GM12878 (cell line): Measurements from ENCODE around the gene LRIT1. TPM values are rescaled to one million over a fixed set of nuclear protein-coding genes. Genes with fewer than 3 reads are reported as not detected.

Experiments used
- ATAC-seq: fragments of 200-7000 bp; cut with Tn5 transposase; 3 replicates; pipeline ENCODE4 v1.9.1; 2020; ENCODE audit warnings: mild to moderate bottlenecking, moderate library complexity
- BruUV-seq: library from RNA; stranded (reverse); fragments of 400-500 nt; replicated peaks from 2 replicates; lab custom pipeline; 2021; lab: Mats Ljungman, UMichigan
- CTCF ChIA-PET: fragments of 300-600 bp; sonication (Branson Sonifier 250); formaldehyde crosslinking; extraction: SDS; loops from one replicate; lab custom pipeline; 2021; ENCODE audit warnings: inconsistent platforms; lab: Yijun Ruan, JAX
- POLR2A ChIA-PET: fragments of 350-600 bp; formaldehyde crosslinking; extraction: SDS; loops from one replicate; lab custom pipeline; 2021; ENCODE audit warnings: inconsistent platforms; lab: Charles Lee
- RAD21 ChIA-PET: fragments of 300-600 bp; sonication (Branson Sonifier 250); formaldehyde crosslinking; loops from one replicate; lab custom pipeline; 2023; ENCODE audit warnings: antibody characterized with exemption; ENCODE audit not compliant: unreplicated experiment; lab: Charles Lee
- SMC1A ChIA-PET: fragments of 300-600 bp; sonication (Branson Sonifier 250); formaldehyde crosslinking; loops from one replicate; lab custom pipeline; 2023; ENCODE audit not compliant: unreplicated experiment, uncharacterized antibody; lab: Charles Lee
- DNase-seq: peaks from one replicate; pipeline ENCODE4 v3.0.0-alpha.2; 2011; ENCODE audit warnings: low read depth, low spot score
- FAIRE-seq: peaks from 3 replicates; lab custom pipeline; 2011; peaks lifted over from hg19 to GRCh38; lab: Jason Lieb, UNC
- H2AFZ ChIP-seq: 2 replicates; pipeline ENCODE4 v1.6.0; 2011; ENCODE audit warnings: low read depth, low read length, control low read depth; ENCODE audit not compliant: control insufficient read depth
- H3K27ac ChIP-seq: 2 replicates; pipeline ENCODE4 v1.5.1; 2011; ENCODE audit warnings: control low read depth; ENCODE audit not compliant: control insufficient read depth, insufficient read depth
- H3K27me3 ChIP-seq, 2 experiments: replicated peaks in 1 of 2; 2 replicates each; pipeline versions ENCODE4 v1.6.0 to v1.6.1; 2011; ENCODE audit warnings: low read length in 1 of 2; ENCODE audit not compliant: control insufficient read depth in 2 of 2, insufficient read depth in 2 of 2
- H3K36me3 ChIP-seq, 2 experiments: 2 replicates each; pipeline ENCODE4 v1.5.1; 2011; ENCODE audit warnings: low read length in 1 of 2; ENCODE audit not compliant: control insufficient read depth in 2 of 2, insufficient read depth in 2 of 2
- H3K4me1 ChIP-seq: 2 replicates; pipeline ENCODE4 v1.6.1; 2011; ENCODE audit warnings: mild to moderate bottlenecking, low read length, moderate library complexity, mixed read lengths; ENCODE audit not compliant: control insufficient read depth, insufficient read depth
- H3K4me2 ChIP-seq: 2 replicates; pipeline ENCODE4 v1.6.0; 2011; ENCODE audit warnings: control low read depth; ENCODE audit not compliant: control insufficient read depth, insufficient read depth
- H3K4me3 ChIP-seq: fragments of 200-600 bp; sonication (generic); 2 replicates; pipeline ENCODE4 v1.5.1; 2016
- H3K79me2 ChIP-seq: 2 replicates; pipeline ENCODE4 v1.6.0; 2011; ENCODE audit warnings: low read length; ENCODE audit not compliant: control insufficient read depth, insufficient read depth
- H3K9ac ChIP-seq: 2 replicates; pipeline ENCODE4 v1.8.0; 2011; ENCODE audit warnings: low read length, control low read depth, mixed read lengths; ENCODE audit not compliant: control insufficient read depth, insufficient read depth
- H3K9me3 ChIP-seq: replicated peaks from 3 replicates; pipeline ENCODE4 v1.5.1; 2011; ENCODE audit warnings: mild to moderate bottlenecking, low read length; ENCODE audit not compliant: control insufficient read depth, insufficient read depth
- H4K20me1 ChIP-seq: 2 replicates; pipeline ENCODE4 v1.6.0; 2011; ENCODE audit not compliant: control insufficient read depth, insufficient read depth
- ASH2L ChIP-seq: fragments of 300-600, 200-600 bp; sonication (generic); IDR thresholded peaks from 2 replicates; pipeline ENCODE4 v1.6.1; 2017; ENCODE audit warnings: low read depth, mild to moderate bottlenecking, borderline replicate concordance
- BACH1 ChIP-seq: fragments of 450-650 bp; IDR thresholded peaks from 2 replicates; pipeline ENCODE4 v1.6.1; 2017; ENCODE audit warnings: mild to moderate bottlenecking, borderline replicate concordance
- DPF2 ChIP-seq: fragments of 450-650 bp; IDR thresholded peaks from 2 replicates; pipeline ENCODE4 v1.6.1; 2017; ENCODE audit warnings: mild to moderate bottlenecking
- EED ChIP-seq: sonication (generic); IDR thresholded peaks from 2 replicates; pipeline ENCODE4 v1.6.1; 2016; ENCODE audit warnings: antibody characterized with exemption, low read depth
- ELK1 ChIP-seq: IDR thresholded peaks from 2 replicates; pipeline ENCODE4 v1.6.1; 2012; ENCODE audit warnings: low read depth, low read length, improper control_type of control experiment
- FOXK2 ChIP-seq: fragments of 450-650 bp; IDR thresholded peaks from 2 replicates; pipeline ENCODE4 v1.6.1; 2017; ENCODE audit warnings: mild to moderate bottlenecking, moderate library complexity
- NFXL1 ChIP-seq: fragments of 450-650 bp; IDR thresholded peaks from 2 replicates; pipeline ENCODE4 v1.6.1; 2017; ENCODE audit warnings: antibody characterized with exemption, mild to moderate bottlenecking, borderline replicate concordance
- NR2C1 ChIP-seq: fragments of 450-650 bp; IDR thresholded peaks from 2 replicates; pipeline ENCODE4 v1.6.1; 2017; ENCODE audit warnings: antibody characterized with exemption, mild to moderate bottlenecking, moderate library complexity
- SMC3 ChIP-seq: IDR thresholded peaks from 2 replicates; pipeline ENCODE4 v1.6.1; 2011; ENCODE audit warnings: low read length, improper control_type of control experiment, borderline replicate concordance
- SREBF1 ChIP-seq: IDR thresholded peaks from 2 replicates; pipeline ENCODE4 v1.6.1; 2012; ENCODE audit warnings: mild to moderate bottlenecking, low read length
- ZNF207 ChIP-seq: fragments of 450-650 bp; IDR thresholded peaks from 2 replicates; pipeline ENCODE4 v1.6.1; 2014; ENCODE audit warnings: antibody characterized with exemption, mild to moderate bottlenecking, borderline replicate concordance
- ZNF24 ChIP-seq: fragments of 450-650 bp; IDR thresholded peaks from 2 replicates; pipeline ENCODE4 v1.6.1; 2017; ENCODE audit warnings: antibody characterized with exemption, mild to moderate bottlenecking
- WGBS: methylation state at CpG from one replicate; pipeline ENCODE4 v1.1.6; 2016; ENCODE audit warnings: low lambda C conversion rate; ENCODE audit not compliant: insufficient replicate concordance, insufficient coverage; ENCODE audit errors: missing lambda C conversion rate; 5-methylcytosine and 5-hydroxymethylcytosine counted together
- in situ Hi-C: fragments of 300-500 bp; cut with MboI; formaldehyde crosslinking; loops from 9 replicates; pipeline ENCODE4 v1.14.3; 2018; ENCODE audit warnings: mixed read lengths
- intact Hi-C: fragments of 100-400 bp; cut with micrococcal nuclease; formaldehyde crosslinking; loops from one replicate; pipeline ENCODE4 v1.14.2; 2022; ENCODE audit not compliant: unreplicated experiment
- polyA plus RNA-seq, 11 experiments: library from polyadenylated mRNA; depleted of rRNA in 4 of 11; unstranded in 6 of 11; stranded (reverse) in 5 of 11; fragments of >200 nt; fragmentation: Nextera tagmentation in 4 of 11; fragmentation: Illumina TruSeq in 1 of 11; extraction: Ambion mirVana in 4 of 11; extraction: Trizol in 1 of 11; gene quantifications; 1 replicate in 1 of 11; 2 replicates in 10 of 11; pipeline versions ENCODE4 v1.2.1 to v1.2.3, GENCODE V29; 2011 to 2016; ENCODE audit warnings: inconsistent platforms in 2 of 11, missing spikeins in 2 of 11, low read depth in 1 of 11
- total RNA-seq, 4 experiments: library from RNA; depleted of rRNA in 3 of 4; stranded (reverse); fragments of >200 nt in 3 of 4; fragmentation: Illumina TruSeq in 1 of 4; extraction: Trizol in 1 of 4; gene quantifications; 2 replicates each; pipeline versions ENCODE4 v1.2.1 to v1.2.3, GENCODE V29; 2013 to 2021
- TF ChIP-seq, protein P1 (sequence below): fragments of 450-650 bp; formaldehyde crosslinking; IDR thresholded peaks from 2 replicates; pipeline ENCODE4 v1.4.0; 2020; ENCODE audit warnings: mild to moderate bottlenecking, moderate library complexity

The LRIT1 gene
- total and polyA plus RNA-seq, 10 of the 15 experiments (the other 5 are each of a cell fraction or from before 2014, with no cell fraction given): not detected

GRCh38 chr10:84237199-84238051, 3.9 kb downstream of the LRIT1 start:
- H3K9me3 ChIP-seq: no peaks in the 10 kb centered on the region
- CTCF ChIA-PET: no interaction called here
- no peak overlapping the region for H3K4me2 ChIP-seq
- POLR2A ChIA-PET: no interaction called here
- whole genome bisulfite sequencing: 74% methylated on average over 48 of the region's 52 CpGs
- no peak overlapping the region for H2AFZ ChIP-seq
- no peaks in the 10 kb centered on the region for H3K36me3 ChIP-seq
- H3K79me2 ChIP-seq: no peaks in the 10 kb centered on the region
- no TSS peak for BruUV-seq
- no peak overlapping the region for H3K27ac ChIP-seq
- RAD21 ChIA-PET: no interaction called here
- in situ Hi-C loops: no loop called here
- FAIRE-seq (no peak), DNase-seq (no peak), ATAC-seq (no peak)
- H4K20me1 ChIP-seq: no peaks in the 10 kb centered on the region
- intact Hi-C loops: no loop called here
- no peak overlapping the region for H3K9ac ChIP-seq
- SMC1A ChIA-PET: interaction anchor here (0.7 to 1.2 kb wide), 2 partner anchors 14 to 276 kb away, joined by 3 read pairs; no protein-coding TSS in a partner anchor
- no peak overlapping the region for H3K4me3 ChIP-seq
- H3K27me3 ChIP-seq: peaks cover 0 to 4% of the 10 kb centered on the region in 2 experiments; a peak in 1 of 4 replicates
- no peaks in the 10 kb centered on the region for H3K4me1 ChIP-seq
- TF ChIP-seq ELK1: no peak
- no peak for TF ChIP-seq ASH2L
- no peak for TF ChIP-seq BACH1
- TF ChIP-seq FOXK2: no peak
- TF ChIP-seq DPF2: no peak
- TF ChIP-seq, protein P1, sequence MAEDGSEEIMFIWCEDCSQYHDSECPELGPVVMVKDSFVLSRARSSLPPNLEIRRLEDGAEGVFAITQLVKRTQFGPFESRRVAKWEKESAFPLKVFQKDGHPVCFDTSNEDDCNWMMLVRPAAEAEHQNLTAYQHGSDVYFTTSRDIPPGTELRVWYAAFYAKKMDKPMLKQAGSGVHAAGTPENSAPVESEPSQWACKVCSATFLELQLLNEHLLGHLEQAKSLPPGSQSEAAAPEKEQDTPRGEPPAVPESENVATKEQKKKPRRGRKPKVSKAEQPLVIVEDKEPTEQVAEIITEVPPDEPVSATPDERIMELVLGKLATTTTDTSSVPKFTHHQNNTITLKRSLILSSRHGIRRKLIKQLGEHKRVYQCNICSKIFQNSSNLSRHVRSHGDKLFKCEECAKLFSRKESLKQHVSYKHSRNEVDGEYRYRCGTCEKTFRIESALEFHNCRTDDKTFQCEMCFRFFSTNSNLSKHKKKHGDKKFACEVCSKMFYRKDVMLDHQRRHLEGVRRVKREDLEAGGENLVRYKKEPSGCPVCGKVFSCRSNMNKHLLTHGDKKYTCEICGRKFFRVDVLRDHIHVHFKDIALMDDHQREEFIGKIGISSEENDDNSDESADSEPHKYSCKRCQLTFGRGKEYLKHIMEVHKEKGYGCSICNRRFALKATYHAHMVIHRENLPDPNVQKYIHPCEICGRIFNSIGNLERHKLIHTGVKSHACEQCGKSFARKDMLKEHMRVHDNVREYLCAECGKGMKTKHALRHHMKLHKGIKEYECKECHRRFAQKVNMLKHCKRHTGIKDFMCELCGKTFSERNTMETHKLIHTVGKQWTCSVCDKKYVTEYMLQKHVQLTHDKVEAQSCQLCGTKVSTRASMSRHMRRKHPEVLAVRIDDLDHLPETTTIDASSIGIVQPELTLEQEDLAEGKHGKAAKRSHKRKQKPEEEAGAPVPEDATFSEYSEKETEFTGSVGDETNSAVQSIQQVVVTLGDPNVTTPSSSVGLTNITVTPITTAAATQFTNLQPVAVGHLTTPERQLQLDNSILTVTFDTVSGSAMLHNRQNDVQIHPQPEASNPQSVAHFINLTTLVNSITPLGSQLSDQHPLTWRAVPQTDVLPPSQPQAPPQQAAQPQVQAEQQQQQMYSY (CRISPR knock-in tag): no peak
- no peak for TF ChIP-seq SMC3
- TF ChIP-seq SREBF1: no peak
- no peak for TF ChIP-seq ZNF24
- no peak for TF ChIP-seq NR2C1
- TF ChIP-seq EED: no peak
- no peak for TF ChIP-seq NFXL1
- TF ChIP-seq ZNF207: no peak
- TF ChIP-seq, all 136 proteins: peak for 0
